Measurements from ENCODE around the gene ZNF732. TPM values are rescaled to one million over a fixed set of nuclear protein-coding genes. Genes with fewer than 3 reads are reported as not detected.
A peak's percentile ranks its signal among the peaks of the same experiment; 100 is the strongest.

Gene ZNF732
- total RNA-seq, 1 experiment from 2014 or later, result 0.47 TPM

GRCh38 chr4:256492-256891 lies 48.8 kb downstream of the ZNF732 start:
- no peaks in the 10 kb centered on the region for H3K4me1 Mint-ChIP-seq (ENCODE audit: insufficient read depth, unreplicated experiment)
- intact Hi-C loops (cut with micrococcal nuclease), result no loop called here
- H3K27ac Mint-ChIP-seq (ENCODE audit: low read depth, unreplicated experiment), result no peak overlapping the region
- peaks cover 29% of the 10 kb centered on the region for H3K9me3 Mint-ChIP-seq (ENCODE audit: unreplicated experiment)
- DNase-seq (ENCODE audit: unreplicated experiment), result no peak
- ChIA-PET CTCF (no interaction called here), POLR2A (no interaction called here)
- no peaks in the 10 kb centered on the region for H3K27me3 Mint-ChIP-seq (ENCODE audit: insufficient read depth, unreplicated experiment)
- no peak overlapping the region for H3K4me3 Mint-ChIP-seq (ENCODE audit: unreplicated experiment)
- peaks cover 6% of the 10 kb centered on the region for H3K36me3 Mint-ChIP-seq (ENCODE audit: insufficient read depth, unreplicated experiment)
- TF ChIP-seq, protein P1, sequence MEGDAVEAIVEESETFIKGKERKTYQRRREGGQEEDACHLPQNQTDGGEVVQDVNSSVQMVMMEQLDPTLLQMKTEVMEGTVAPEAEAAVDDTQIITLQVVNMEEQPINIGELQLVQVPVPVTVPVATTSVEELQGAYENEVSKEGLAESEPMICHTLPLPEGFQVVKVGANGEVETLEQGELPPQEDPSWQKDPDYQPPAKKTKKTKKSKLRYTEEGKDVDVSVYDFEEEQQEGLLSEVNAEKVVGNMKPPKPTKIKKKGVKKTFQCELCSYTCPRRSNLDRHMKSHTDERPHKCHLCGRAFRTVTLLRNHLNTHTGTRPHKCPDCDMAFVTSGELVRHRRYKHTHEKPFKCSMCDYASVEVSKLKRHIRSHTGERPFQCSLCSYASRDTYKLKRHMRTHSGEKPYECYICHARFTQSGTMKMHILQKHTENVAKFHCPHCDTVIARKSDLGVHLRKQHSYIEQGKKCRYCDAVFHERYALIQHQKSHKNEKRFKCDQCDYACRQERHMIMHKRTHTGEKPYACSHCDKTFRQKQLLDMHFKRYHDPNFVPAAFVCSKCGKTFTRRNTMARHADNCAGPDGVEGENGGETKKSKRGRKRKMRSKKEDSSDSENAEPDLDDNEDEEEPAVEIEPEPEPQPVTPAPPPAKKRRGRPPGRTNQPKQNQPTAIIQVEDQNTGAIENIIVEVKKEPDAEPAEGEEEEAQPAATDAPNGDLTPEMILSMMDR (IDR thresholded peaks at IDR 0.05; ENCODE audit: unreplicated experiment), result no peak
- no TSS peak for BruUV-seq (replicated peaks)

- ChIA-PET POLR2A (no interaction called here), CTCF (no interaction called here)
- H3K27ac Mint-ChIP-seq (ENCODE audit: low read depth, unreplicated experiment), result no peak overlapping the region
- H3K4me1 Mint-ChIP-seq (ENCODE audit: insufficient read depth, unreplicated experiment), result no peaks in the 10 kb centered on the region
- no peaks in the 10 kb centered on the region for H3K36me3 Mint-ChIP-seq (ENCODE audit: insufficient read depth, unreplicated experiment)
- intact Hi-C loops (cut with micrococcal nuclease), result no loop called here
- peaks cover 21% of the 10 kb centered on the region for H3K9me3 Mint-ChIP-seq (ENCODE audit: unreplicated experiment)
- no peak overlapping the region for H3K4me3 Mint-ChIP-seq (ENCODE audit: unreplicated experiment)
- BruUV-seq (replicated peaks), result no TSS peak
- TF ChIP-seq, protein P1 (IDR thresholded peaks at IDR 0.05; ENCODE audit: unreplicated experiment), result no peak
- H3K27me3 Mint-ChIP-seq (ENCODE audit: insufficient read depth, unreplicated experiment), result no peaks in the 10 kb centered on the region
- no peak for DNase-seq (ENCODE audit: unreplicated experiment)
These were observed 51.1 kb downstream of the ZNF732 start for GRCh38 chr4:253936-254756.

GRCh38 chr4:252065-252601 lies 53.1 kb downstream of the ZNF732 start:
- no peak for DNase-seq (ENCODE audit: unreplicated experiment)
- Mint-ChIP-seq H3K4me3 (ENCODE audit: unreplicated experiment) (no peak overlapping the region), H3K27ac (ENCODE audit: low read depth, unreplicated experiment) (no peak overlapping the region), H3K27me3 (ENCODE audit: insufficient read depth, unreplicated experiment) (no peaks in the 10 kb centered on the region), H3K9me3 (ENCODE audit: unreplicated experiment) (peaks cover 36% of the 10 kb centered on the region), H3K4me1 (ENCODE audit: insufficient read depth, unreplicated experiment) (no peaks in the 10 kb centered on the region), H3K36me3 (ENCODE audit: insufficient read depth, unreplicated experiment) (no peaks in the 10 kb centered on the region)
- CTCF ChIA-PET, result interaction anchor here (0.6 kb wide), 1 partner anchor 41 kb away, joined by 3 read pairs; no protein-coding TSS in a partner anchor
- BruUV-seq (replicated peaks), result no TSS peak
- TF ChIP-seq, protein P1 (IDR thresholded peaks at IDR 0.05; ENCODE audit: unreplicated experiment), result no peak
- intact Hi-C loops (cut with micrococcal nuclease), result no loop called here
- POLR2A ChIA-PET, result no interaction called here

- TF ChIP-seq, protein P1 (IDR thresholded peaks at IDR 0.05; ENCODE audit: unreplicated experiment), result peak; percentile 38
- no peak overlapping the region for H3K27ac Mint-ChIP-seq (ENCODE audit: low read depth, unreplicated experiment)
- peak; percentile 36 for DNase-seq (ENCODE audit: unreplicated experiment)
- intact Hi-C loops (cut with micrococcal nuclease), result no loop called here
- ChIA-PET POLR2A (no interaction called here), CTCF (interaction anchor here (0.6 to 0.7 kb wide), 2 partner anchors 15 to 82 kb away, joined by 3 to 4 read pairs; no protein-coding TSS in a partner anchor)
- no peak overlapping the region for H3K4me3 Mint-ChIP-seq (ENCODE audit: unreplicated experiment)
- H3K4me1 Mint-ChIP-seq (ENCODE audit: insufficient read depth, unreplicated experiment), result peaks cover 8% of the 10 kb centered on the region
- BruUV-seq (replicated peaks), result no TSS peak
- H3K9me3 Mint-ChIP-seq (ENCODE audit: unreplicated experiment), result peaks cover 15% of the 10 kb centered on the region
- no peaks in the 10 kb centered on the region for H3K36me3 Mint-ChIP-seq (ENCODE audit: insufficient read depth, unreplicated experiment)
- H3K27me3 Mint-ChIP-seq (ENCODE audit: insufficient read depth, unreplicated experiment), result no peaks in the 10 kb centered on the region
These were observed 60.8 kb downstream of the ZNF732 start for GRCh38 chr4:244471-244870.

Data from MCF 10A (cell line).